ENCODE data around the gene PPIL6. TPM values are rescaled to one million over a fixed set of nuclear protein-coding genes. Genes with fewer than 3 reads are reported as not detected.

Gene PPIL6
- total RNA-seq = 0.17 and 13.3 TPM in 2 replicates

- DNase-seq (ENCODE audit: low read depth) = peak; percentile 59
Observed at GRCh38 chr6:109440331-109441068, at the start of gene PPIL6, which contains the start of gene SMPD2. PPIL6 (minus strand) TSS chr6:109440628; CDS start chr6:109440590, 38 bp downstream. SMPD2 (plus strand) TSS chr6:109440724; CDS start chr6:109441122, 398 bp downstream.

- DNase-seq (ENCODE audit: low read depth) = no peak
Observed at GRCh38 chr6:109488001-109488400, 47.6 kb upstream of the PPIL6 start.

- DNase-seq (ENCODE audit: low read depth) = peak; percentile 33
Observed at GRCh38 chr6:109486068-109486467, 45.6 kb upstream of the PPIL6 start.

GRCh38 chr6:109485266-109485935, 45.0 kb upstream of the PPIL6 start:
- no peak for DNase-seq (ENCODE audit: low read depth)

DNA sequence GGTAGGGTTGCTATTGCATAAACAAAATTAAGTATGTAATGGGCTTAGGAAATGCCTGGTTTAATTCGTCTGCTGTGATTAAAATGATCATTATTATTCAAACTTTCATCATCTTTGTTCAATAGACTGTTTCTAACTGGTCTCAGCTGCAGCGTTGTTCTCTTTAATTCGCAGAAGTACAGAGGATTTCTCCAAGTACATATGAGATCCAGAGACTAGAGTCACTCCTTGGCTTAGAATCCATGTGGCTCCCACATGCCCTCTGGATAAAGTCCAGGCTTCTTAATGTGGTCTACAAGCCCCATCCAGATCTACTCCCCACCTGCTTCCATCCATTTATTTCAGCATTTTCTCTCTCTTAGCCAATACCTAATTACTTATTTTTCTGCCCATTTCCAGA, 43.7 kb upstream of the PPIL6 start:
- no peak for DNase-seq (ENCODE audit: low read depth)

GRCh38 chr6:109483735-109484057, 43.3 kb upstream of the PPIL6 start:
- DNase-seq (ENCODE audit: low read depth) = no peak

GRCh38 chr6:109482905-109483734, 42.7 kb upstream of the PPIL6 start, which contains the start of gene ZBTB24:
ZBTB24 (minus strand) TSS chr6:109483219; CDS start chr6:109482026, 1,193 bp downstream.
- DNase-seq (ENCODE audit: low read depth) = peak; percentile 53

GRCh38 chr6:109480993-109481480, 40.6 kb upstream of the PPIL6 start:
- DNase-seq (ENCODE audit: low read depth) = no peak

DNA sequence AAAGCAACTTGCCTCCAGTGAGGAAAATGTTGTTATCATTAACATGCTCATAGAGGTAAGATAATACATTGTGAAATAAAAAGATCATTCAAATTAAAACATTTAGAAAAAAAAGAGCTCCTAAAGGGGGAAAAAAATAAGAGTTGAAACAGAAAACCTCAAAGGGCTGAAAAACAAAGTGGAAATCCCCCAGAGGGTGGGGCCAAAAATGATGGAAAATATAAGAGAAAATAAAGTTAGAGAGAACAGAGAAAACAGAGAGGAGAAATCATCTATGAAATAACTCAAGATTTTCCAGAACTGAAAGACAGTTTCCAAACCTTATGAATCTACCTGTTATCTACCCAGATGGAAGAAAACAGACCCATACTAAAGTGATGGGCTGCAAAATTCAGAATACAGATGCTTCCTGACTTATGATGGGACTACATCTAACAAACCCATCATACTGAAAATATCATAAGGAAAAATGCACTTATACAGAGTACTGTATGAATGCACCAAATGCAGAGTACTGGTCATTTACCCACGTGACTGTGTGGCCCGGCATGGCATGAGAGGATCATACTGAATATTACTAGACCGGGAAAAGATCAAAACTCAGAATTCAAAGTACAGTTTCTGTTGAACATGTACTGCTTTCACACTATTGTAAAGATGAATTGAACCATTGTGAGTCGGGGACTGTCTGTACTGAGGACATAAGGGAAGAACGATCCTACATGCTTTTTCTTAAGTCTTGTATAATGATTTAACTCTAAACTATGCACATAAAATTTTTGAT, 38.6 kb upstream of the PPIL6 start:
- no peak for DNase-seq (ENCODE audit: low read depth)

- DNase-seq (ENCODE audit: low read depth) = no peak
Observed at GRCh38 chr6:109478222-109478805, 37.9 kb upstream of the PPIL6 start.

- peak; percentile 74 for DNase-seq (ENCODE audit: low read depth)
Observed at GRCh38 chr6:109477725-109478124, 37.3 kb upstream of the PPIL6 start.

GRCh38 chr6:109477184-109477583, 36.8 kb upstream of the PPIL6 start:
- no peak for DNase-seq (ENCODE audit: low read depth)

DNA sequence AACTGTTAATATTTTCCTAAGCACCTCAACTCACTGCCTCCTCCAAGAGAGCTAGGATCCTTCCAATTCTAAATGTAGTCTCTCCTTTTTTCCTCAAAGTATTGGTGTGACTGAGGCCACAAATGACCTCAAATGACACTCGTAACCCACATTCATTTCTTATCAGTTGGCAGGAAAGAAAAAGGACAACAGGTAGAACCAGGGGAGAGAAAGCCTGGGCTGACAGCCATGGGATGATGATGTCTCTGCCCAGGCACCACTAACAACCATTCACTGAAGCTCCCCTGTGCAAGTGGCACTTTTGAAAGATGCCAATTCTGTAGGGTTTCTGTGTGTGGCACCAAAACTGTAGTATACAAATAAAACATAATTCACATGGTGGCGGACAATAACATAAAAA, 35.2 kb upstream of the PPIL6 start:
- no peak for DNase-seq (ENCODE audit: low read depth)

DNA sequence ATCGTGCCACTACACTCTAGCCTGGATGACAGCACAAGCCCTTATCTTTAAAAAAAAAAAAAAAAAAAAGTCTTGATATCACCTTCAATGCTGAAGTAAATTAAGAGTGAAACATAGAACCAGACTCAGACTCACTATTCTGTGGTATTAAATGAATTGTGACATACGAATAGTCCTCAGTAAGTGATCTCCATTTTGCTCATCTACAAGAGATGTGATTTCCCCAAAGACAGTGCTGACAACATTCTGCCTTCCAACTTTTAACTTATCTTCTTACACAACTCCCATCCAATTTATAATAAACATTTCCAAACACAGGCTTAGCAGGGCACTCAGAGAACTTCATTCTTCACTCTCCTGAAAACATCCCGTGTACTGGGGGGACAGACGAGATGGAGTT, 34.6 kb upstream of the PPIL6 start:
- DNase-seq (ENCODE audit: low read depth) = no peak

- no peak for DNase-seq (ENCODE audit: low read depth)
Observed at GRCh38 chr6:109473120-109473519, 32.7 kb upstream of the PPIL6 start.

- no peak for DNase-seq (ENCODE audit: low read depth)
Observed at GRCh38 chr6:109472132-109472995, 31.9 kb upstream of the PPIL6 start.

GRCh38 chr6:109471105-109471810, 30.8 kb upstream of the PPIL6 start:
- DNase-seq (ENCODE audit: low read depth) = no peak

GRCh38 chr6:109469591-109470189, 29.3 kb upstream of the PPIL6 start:
- DNase-seq (ENCODE audit: low read depth) = no peak

- DNase-seq (ENCODE audit: low read depth) = no peak
Observed at GRCh38 chr6:109467696-109468095, 27.3 kb upstream of the PPIL6 start.
